Nephron (organoid): ENCODE data around the gene ZDHHC20.
"Not testable (repeated sequence)": the region's sequence is repeated elsewhere in the genome, so short reads cannot be mapped to it uniquely, and the experiment has no call there.

Experiments
- H3K27ac Mint-ChIP-seq, 3 experiments: 2 replicates each; pipeline ENCODE4 v1.8.0; 2020; ENCODE audit warnings: mixed read lengths in 3 of 3, mild to moderate bottlenecking in 2 of 3, moderate library complexity in 1 of 3
- H3K27me3 Mint-ChIP-seq: 2 replicates; pipeline ENCODE4 v1.8.0; 2021; ENCODE audit warnings: low read depth, mild to moderate bottlenecking, moderate library complexity, mixed read lengths
- H3K36me3 Mint-ChIP-seq: 2 replicates; pipeline ENCODE4 v1.8.0; 2020; ENCODE audit warnings: low read depth, mixed read lengths
- H3K4me1 Mint-ChIP-seq: 2 replicates; pipeline ENCODE4 v1.8.0; 2020; ENCODE audit warnings: mixed read lengths
- H3K4me3 Mint-ChIP-seq, 3 experiments: 2 replicates each; pipeline ENCODE4 v1.8.0; 2020; ENCODE audit warnings: mild to moderate bottlenecking in 3 of 3, mixed read lengths in 3 of 3, moderate library complexity in 2 of 3
- H3K9me3 Mint-ChIP-seq: 2 replicates; pipeline ENCODE4 v1.8.0; 2020; ENCODE audit warnings: mixed read lengths
- TF ChIP-seq, protein P1 (sequence below), 3 experiments: fragments of 200-600 bp; sonication (generic); IDR thresholded peaks; one replicate each; pipeline ENCODE4 v1.5.0; 2021; ENCODE audit warnings: antibody characterized with exemption in 3 of 3; ENCODE audit not compliant: unreplicated experiment in 3 of 3

The ZDHHC20 gene

DNA sequence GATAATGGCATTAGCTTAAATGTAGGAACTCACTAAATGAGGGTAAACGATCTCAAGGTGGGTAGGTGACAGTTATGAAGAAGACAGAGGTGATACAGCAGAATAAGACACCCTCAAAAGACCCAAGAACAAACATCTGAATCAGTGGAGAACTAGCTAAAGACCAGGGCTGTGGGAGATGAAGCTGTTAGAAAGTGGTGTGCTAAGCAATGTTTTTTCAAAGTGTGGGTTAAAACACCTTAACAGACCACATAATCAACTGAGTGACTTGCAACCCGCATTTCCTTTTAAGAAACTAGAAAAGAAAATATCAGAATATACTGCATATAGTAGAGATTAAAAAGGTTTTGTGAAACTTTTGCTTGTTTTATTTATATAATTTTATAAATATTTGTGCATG, 70.0 kb downstream of the ZDHHC20 start:
- Mint-ChIP-seq H3K27ac (no peak overlapping the region), H3K4me1 (no peaks in the 10 kb centered on the region), H3K27me3 (no peaks in the 10 kb centered on the region), H3K9me3 (peaks cover 15% of the 10 kb centered on the region), H3K36me3 (peaks cover 77% of the 10 kb centered on the region), H3K4me3 (no peak overlapping the region)
- TF ChIP-seq, protein P1, sequence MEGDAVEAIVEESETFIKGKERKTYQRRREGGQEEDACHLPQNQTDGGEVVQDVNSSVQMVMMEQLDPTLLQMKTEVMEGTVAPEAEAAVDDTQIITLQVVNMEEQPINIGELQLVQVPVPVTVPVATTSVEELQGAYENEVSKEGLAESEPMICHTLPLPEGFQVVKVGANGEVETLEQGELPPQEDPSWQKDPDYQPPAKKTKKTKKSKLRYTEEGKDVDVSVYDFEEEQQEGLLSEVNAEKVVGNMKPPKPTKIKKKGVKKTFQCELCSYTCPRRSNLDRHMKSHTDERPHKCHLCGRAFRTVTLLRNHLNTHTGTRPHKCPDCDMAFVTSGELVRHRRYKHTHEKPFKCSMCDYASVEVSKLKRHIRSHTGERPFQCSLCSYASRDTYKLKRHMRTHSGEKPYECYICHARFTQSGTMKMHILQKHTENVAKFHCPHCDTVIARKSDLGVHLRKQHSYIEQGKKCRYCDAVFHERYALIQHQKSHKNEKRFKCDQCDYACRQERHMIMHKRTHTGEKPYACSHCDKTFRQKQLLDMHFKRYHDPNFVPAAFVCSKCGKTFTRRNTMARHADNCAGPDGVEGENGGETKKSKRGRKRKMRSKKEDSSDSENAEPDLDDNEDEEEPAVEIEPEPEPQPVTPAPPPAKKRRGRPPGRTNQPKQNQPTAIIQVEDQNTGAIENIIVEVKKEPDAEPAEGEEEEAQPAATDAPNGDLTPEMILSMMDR (IDR thresholded peaks at IDR 0.05; ENCODE audit: unreplicated experiment in 3 of 3), result no peak

DNA sequence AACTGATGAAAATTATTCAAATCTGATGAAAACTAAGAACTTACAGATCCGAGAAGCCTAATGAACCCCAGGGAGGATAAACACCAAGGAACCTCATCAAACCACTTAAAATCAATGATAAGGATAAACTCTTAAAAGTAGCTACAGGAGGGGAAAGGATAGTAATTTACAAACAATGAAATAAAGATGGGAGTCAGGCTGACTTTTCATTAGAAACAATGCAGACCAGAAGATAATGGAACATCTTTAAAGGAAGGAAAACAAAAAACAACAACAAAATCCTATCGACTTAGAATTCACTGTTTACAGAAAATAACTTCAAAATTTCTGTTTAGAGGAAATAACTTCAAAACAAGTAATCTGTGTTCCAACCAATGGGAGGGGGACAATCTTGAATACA, 73.4 kb downstream of the ZDHHC20 start:
- H3K36me3 Mint-ChIP-seq, result peaks cover 87% of the 10 kb centered on the region

DNA sequence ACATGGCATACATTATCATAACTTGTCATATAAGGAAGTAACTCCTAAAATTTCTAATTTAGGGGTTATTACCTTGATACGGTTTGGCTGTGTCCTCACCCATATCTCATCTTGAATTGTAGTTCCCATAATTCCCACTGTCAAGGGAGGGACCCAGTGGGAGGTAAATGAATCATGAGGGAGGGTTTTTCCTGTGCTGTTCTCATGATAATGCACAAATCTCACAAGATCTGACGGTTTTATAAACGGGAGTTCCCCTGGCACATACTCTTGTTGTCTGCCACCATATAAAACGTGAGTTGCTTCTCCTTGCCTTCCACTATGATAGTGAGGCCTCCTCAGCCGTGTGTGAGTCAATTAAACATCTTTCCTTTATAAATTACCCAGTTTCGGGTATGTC, 76.0 kb downstream of the ZDHHC20 start:
- no peak overlapping the region for H3K4me3 Mint-ChIP-seq
- peaks cover 15% of the 10 kb centered on the region for H3K9me3 Mint-ChIP-seq
- no peak overlapping the region for H3K27ac Mint-ChIP-seq
- H3K36me3 Mint-ChIP-seq, result peaks cover 72% of the 10 kb centered on the region
- H3K4me1 Mint-ChIP-seq, result no peaks in the 10 kb centered on the region
- TF ChIP-seq, protein P1 (IDR thresholded peaks at IDR 0.05; ENCODE audit: unreplicated experiment in 3 of 3), result no peak
- H3K27me3 Mint-ChIP-seq, result no peaks in the 10 kb centered on the region

More for the DNA sequence above, 73.4 kb downstream of the ZDHHC20 start:
- no peaks in the 10 kb centered on the region for H3K27me3 Mint-ChIP-seq
- TF ChIP-seq, protein P1 (IDR thresholded peaks at IDR 0.05; ENCODE audit: unreplicated experiment in 3 of 3), result no peak
- H3K9me3 Mint-ChIP-seq, result peaks cover 15% of the 10 kb centered on the region
- no peaks in the 10 kb centered on the region for H3K4me1 Mint-ChIP-seq
- no peak overlapping the region for H3K27ac Mint-ChIP-seq
- H3K4me3 Mint-ChIP-seq, result no peak overlapping the region

GRCh38 chr13:21376998-21377985, 81.8 kb downstream of the ZDHHC20 start:
- not testable (repeated sequence) for H3K27ac Mint-ChIP-seq, H3K4me1 Mint-ChIP-seq, H3K9me3 Mint-ChIP-seq, H3K4me3 Mint-ChIP-seq, H3K27me3 Mint-ChIP-seq
- H3K36me3 Mint-ChIP-seq, result peaks cover 46% of the 10 kb centered on the region

GRCh38 chr13:21372530-21372929, 86.6 kb downstream of the ZDHHC20 start:
- TF ChIP-seq, protein P1 (IDR thresholded peaks at IDR 0.05; ENCODE audit: unreplicated experiment in 3 of 3), result no peak
- H3K36me3 Mint-ChIP-seq, result peaks cover 21% of the 10 kb centered on the region
- H3K4me1 Mint-ChIP-seq, result no peaks in the 10 kb centered on the region
- no peak overlapping the region for H3K27ac Mint-ChIP-seq
- H3K4me3 Mint-ChIP-seq, result no peak overlapping the region
- H3K9me3 Mint-ChIP-seq, result no peaks in the 10 kb centered on the region
- H3K27me3 Mint-ChIP-seq, result no peaks in the 10 kb centered on the region

GRCh38 chr13:21371011-21371410, 88.1 kb downstream of the ZDHHC20 start:
- Mint-ChIP-seq H3K27me3 (no peaks in the 10 kb centered on the region), H3K27ac (peak overlapping the region in 1 of 3 experiments; percentile 33), H3K4me3 (no peak overlapping the region), H3K4me1 (no peaks in the 10 kb centered on the region), H3K9me3 (no peaks in the 10 kb centered on the region), H3K36me3 (peaks cover 16% of the 10 kb centered on the region)
- TF ChIP-seq, protein P1 (IDR thresholded peaks at IDR 0.05; ENCODE audit: unreplicated experiment in 3 of 3), result no peak
